Coronary artery (tissue), 2 donors: ENCODE measurements around the gene HOXA11.

Experiments used
- DNase-seq: peaks from one replicate; pipeline ENCODE4 v3.0.0-alpha.2; 2017; ENCODE audit warnings: low spot score
- H3K27ac ChIP-seq, 2 donors: fragments of 200-600 bp; sonication (generic); one replicate each; pipeline ENCODE4 v1.5.1; 2016 to 2019
- H3K4me3 ChIP-seq: fragments of 200-600 bp; sonication (generic); 2 replicates; pipeline ENCODE4 v1.5.1; 2016; ENCODE audit warnings: mild to moderate bottlenecking, moderate library complexity
- TF ChIP-seq, protein P1 (sequence below): fragments of 200-600 bp; sonication (generic); IDR thresholded peaks from one replicate; pipeline ENCODE4 v1.5.1; 2019; ENCODE audit warnings: antibody characterized with exemption

The HOXA11 gene

DNA sequence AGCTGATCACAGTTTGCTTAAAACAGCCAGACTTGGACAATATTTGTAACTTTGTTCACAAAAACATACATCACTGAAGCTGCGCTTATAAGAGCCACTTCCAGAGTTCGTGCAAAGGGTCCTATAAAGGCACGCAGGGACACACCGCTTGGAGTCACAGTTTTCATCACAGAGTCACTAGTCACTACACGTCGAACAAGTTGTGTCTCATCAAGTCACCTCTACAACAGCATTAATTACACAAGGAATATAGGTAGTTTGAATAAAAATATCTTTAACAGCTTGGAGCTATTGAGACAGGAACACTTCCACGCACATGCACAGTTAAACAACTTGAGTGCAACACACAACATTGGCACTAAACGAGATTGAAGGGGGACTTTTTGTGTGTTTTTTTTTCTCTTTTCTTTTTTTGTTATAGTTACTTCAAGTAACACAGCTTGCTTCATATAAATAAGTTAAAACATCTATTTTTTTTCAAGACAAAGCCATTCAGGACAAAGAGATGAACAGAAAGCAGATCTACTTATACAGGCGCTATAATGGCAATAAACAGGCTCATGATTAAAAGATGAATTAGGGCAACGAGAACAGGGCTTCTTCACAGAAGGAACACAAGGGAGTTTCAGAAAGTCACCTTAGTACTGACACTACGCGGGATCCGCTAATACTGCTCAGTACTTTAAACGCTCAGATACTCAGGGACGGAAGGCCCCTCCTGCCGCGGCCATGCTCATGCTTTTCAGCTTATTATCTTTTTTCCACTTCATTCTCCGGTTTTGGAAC is 43.7 kb downstream of the HOXA11 start:
- Histone ChIP-seq H3K27ac (peak overlapping the region in 1 of 2 donors; percentile 16), H3K4me3 (no peak overlapping the region)
- DNase-seq: peak; percentile 36
- TF ChIP-seq, protein P1, sequence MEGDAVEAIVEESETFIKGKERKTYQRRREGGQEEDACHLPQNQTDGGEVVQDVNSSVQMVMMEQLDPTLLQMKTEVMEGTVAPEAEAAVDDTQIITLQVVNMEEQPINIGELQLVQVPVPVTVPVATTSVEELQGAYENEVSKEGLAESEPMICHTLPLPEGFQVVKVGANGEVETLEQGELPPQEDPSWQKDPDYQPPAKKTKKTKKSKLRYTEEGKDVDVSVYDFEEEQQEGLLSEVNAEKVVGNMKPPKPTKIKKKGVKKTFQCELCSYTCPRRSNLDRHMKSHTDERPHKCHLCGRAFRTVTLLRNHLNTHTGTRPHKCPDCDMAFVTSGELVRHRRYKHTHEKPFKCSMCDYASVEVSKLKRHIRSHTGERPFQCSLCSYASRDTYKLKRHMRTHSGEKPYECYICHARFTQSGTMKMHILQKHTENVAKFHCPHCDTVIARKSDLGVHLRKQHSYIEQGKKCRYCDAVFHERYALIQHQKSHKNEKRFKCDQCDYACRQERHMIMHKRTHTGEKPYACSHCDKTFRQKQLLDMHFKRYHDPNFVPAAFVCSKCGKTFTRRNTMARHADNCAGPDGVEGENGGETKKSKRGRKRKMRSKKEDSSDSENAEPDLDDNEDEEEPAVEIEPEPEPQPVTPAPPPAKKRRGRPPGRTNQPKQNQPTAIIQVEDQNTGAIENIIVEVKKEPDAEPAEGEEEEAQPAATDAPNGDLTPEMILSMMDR: no peak

DNA sequence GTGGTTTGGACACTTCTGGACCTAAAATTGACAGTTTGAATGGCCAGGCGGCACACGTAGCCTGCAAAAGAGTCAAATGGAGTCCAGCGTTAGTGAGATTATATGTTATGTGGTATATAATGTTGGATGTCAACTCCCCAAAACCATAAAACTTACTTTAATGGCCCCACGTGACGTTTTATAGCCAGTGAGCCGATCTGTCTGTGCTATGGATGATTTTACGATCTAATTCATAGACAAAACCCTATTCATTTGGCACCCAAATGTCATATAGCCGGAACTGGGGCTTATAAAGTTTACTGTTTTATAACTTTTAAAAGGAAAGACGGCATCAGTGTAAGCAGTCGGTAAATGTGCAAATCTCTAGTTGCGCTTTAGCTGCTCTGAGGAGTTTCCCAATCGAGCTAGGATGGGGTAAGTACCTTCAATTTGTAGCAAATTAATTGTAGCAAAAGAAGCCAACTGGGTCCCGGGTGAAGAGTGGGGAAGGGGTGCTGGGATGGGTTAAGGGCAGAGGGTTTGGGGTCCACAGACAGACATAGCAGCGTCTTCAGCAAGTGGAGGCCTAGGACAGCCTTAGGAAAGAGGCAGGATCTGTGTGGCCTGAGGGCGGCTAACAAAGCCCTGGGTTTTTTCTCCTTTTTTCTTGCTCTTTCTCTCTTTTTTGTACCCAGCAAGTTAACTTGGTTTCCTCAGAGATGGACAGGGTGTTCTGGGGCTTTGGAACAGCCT is 44.7 kb downstream of the HOXA11 start:
- H3K27ac ChIP-seq: no peak overlapping the region
- DNase-seq: no peak
- no peak overlapping the region for H3K4me3 ChIP-seq
- TF ChIP-seq, protein P1: no peak

DNA sequence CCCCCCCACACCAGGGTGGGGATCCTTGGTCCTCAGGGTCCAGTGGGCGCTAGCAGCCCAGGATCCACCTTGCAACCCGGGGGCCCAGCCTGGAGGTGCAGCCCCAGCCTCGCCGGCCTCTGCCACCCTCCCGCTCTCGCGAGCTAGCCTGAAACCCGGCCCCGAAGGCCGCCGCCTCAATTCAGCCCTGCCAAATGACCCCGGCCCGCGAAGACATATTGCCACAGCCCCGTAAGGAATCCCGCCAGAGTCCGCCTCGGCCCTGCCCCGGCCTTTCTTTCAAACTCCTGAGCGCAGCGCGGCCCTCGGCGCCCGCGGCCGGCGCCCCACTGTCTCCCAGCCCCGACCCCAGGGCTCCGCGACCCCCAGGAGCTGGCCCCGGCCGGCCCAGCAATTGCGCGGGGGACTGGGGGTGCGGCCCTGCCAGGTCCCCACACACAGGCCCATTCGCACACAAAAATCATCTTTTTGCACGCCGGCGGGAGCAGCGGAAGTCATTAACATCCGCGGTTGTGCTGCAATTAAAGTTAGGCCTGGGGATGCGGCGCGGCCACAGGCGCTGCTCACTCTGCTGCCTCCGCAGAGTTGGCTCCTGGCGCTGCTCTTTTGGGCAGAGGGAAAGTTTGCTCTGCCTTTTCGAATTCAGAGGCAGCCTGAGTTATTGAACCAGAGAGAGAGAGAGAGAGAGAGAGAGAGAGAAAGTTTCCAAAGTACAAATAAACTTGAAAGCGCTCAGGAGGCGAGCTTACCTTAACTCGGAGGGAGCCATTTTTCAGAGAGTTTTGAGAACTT is 45.5 kb downstream of the HOXA11 start:
- Histone ChIP-seq H3K27ac (no peak overlapping the region), H3K4me3 (no peak overlapping the region)
- peak; percentile 24 for DNase-seq
- TF ChIP-seq, protein P1: no peak

DNA sequence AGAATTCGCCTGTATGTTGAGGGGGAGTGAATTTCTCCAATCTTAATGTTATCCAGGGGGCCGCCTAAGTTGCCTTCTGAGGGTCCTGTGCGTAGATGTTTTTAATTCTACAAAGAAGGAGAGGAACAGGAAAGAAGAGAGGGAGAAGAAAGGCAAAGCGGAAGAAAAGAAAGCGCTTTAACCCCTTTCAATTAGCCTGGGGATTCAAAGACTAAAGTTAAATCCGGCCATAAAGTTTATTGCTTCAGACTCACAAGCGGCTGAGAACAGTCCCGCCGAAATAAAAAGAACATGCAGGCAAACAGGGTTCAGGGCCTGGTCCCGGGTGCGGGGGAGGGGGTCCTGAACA is 46.1 kb downstream of the HOXA11 start:
- DNase-seq: no peak
- Histone ChIP-seq H3K27ac (no peak overlapping the region), H3K4me3 (no peak overlapping the region)
- TF ChIP-seq, protein P1: no peak

DNA sequence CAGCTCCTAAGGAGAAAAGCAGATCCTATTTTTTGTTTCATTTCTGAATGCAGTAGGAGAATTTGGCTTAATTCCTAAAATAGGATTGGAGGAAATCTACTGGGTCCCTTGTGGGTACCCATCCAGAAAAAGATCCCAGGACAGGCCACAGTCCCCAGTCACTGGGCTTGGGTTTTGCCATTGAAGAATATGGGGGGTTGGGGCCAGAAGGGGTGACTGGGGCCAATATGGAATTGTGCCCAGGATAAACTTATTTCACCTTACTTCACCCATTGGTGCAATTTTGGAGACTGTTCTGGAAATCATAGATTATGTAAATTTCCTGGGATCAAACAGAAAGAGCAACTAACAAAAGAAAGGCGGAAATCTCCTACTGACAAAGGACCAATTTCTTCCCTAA is 46.6 kb downstream of the HOXA11 start:
- no peak for DNase-seq
- Histone ChIP-seq H3K27ac (no peak overlapping the region), H3K4me3 (no peak overlapping the region)
- TF ChIP-seq, protein P1: no peak

DNA sequence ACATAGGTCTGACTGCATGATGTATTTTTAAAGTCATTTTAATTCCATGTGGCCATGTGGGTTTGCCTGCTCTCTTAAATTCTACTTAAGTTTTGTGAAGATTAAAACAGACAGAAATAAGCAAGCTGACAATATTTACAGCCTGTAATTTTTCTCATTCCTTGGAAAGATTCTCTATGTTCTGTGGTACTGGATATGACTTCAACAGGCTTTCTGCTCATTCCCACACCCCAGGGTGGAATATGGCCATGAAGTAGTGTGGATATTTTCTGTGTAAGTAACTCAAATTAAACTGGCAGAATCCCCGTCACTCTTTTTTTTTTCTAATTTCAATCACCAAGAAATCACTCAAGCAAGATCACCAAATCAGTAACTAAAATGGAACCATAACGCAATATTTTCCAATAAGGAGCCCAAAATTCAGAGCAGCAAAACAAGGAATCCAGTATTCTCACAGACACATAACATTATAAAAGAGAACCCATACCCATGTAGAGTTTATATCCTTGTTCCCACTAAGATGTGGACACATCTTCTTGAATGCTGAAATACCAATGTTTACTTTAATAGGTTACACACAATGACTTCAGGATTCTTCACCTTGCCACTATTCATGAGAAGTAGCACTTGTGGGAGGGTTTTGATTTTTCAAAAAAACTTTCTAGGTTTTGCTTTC is 47.3 kb downstream of the HOXA11 start:
- DNase-seq: no peak
- Histone ChIP-seq H3K27ac (no peak overlapping the region), H3K4me3 (no peak overlapping the region)
- TF ChIP-seq, protein P1: no peak
